GM10266 (cell line): ENCODE results near the gene LRP2.
"Not testable (repeated sequence)": the region's sequence is repeated elsewhere in the genome, so short reads cannot be mapped to it uniquely, and the experiment has no call there.

Experiments
- DNase-seq: peaks from one replicate; pipeline ENCODE4 v3.0.0; 2012; ENCODE audit errors: extremely low spot score
- CTCF ChIP-seq: IDR thresholded peaks from 2 replicates; pipeline ENCODE4 v1.5.1; 2012; ENCODE audit warnings: mild to moderate bottlenecking, low read depth; ENCODE audit not compliant: control insufficient read depth, insufficient read depth; ENCODE audit errors: missing control alignments

LRP2 gene

GRCh38 chr2:169362118-169362893 lies at the start of gene LRP2:
Gene LRP2, minus strand, starts transcription at chr2:169362534. Its CDS starts 135 bp downstream, at chr2:169362399.
- TF ChIP-seq CTCF, result no peak
- peak; percentile 30 for DNase-seq

- no peak for TF ChIP-seq CTCF
- no peak for DNase-seq
Measured at GRCh38 chr2:169406891-169407290, 44.6 kb upstream of the LRP2 start.

GRCh38 chr2:169399491-169399890 lies 37.2 kb upstream of the LRP2 start:
- not testable (repeated sequence) for DNase-seq

GRCh38 chr2:169397697-169398096 lies 35.4 kb upstream of the LRP2 start:
- peak; percentile 21 for TF ChIP-seq CTCF
- DNase-seq, result no peak

GRCh38 chr2:169395821-169396374 lies 33.6 kb upstream of the LRP2 start:
- no peak for TF ChIP-seq CTCF
- no peak for DNase-seq

GRCh38 chr2:169393068-169393590 lies 30.8 kb upstream of the LRP2 start:
- no peak for TF ChIP-seq CTCF
- peak; percentile 7 for DNase-seq

GRCh38 chr2:169391236-169391635 lies 28.9 kb upstream of the LRP2 start:
- no peak for DNase-seq
- TF ChIP-seq CTCF, result no peak
